Endothelial cell (in vitro differentiated cells): Measurements from ENCODE around the gene DOCK1. TPM values are rescaled to one million over a fixed set of nuclear protein-coding genes. Genes with fewer than 3 reads are reported as not detected.

Experiments
- DNase-seq: peaks from one replicate; pipeline ENCODE4 v3.0.0; 2021; ENCODE audit warnings: low spot score
- H3K27ac Mint-ChIP-seq: one replicate; pipeline ENCODE4 v1.8.0; 2021; ENCODE audit warnings: mixed read lengths, inconsistent platforms; ENCODE audit not compliant: unreplicated experiment
- H3K27me3 Mint-ChIP-seq: one replicate; pipeline ENCODE4 v1.8.0; 2021; ENCODE audit warnings: mild to moderate bottlenecking, moderate library complexity, mixed read lengths, inconsistent platforms; ENCODE audit not compliant: unreplicated experiment
- H3K36me3 Mint-ChIP-seq: one replicate; pipeline ENCODE4 v1.8.0; 2021; ENCODE audit warnings: mild to moderate bottlenecking, low read depth, mixed read lengths, inconsistent platforms; ENCODE audit not compliant: unreplicated experiment
- H3K4me1 Mint-ChIP-seq: one replicate; pipeline ENCODE4 v1.8.0; 2021; ENCODE audit warnings: mild to moderate bottlenecking, mixed read lengths, inconsistent platforms; ENCODE audit not compliant: unreplicated experiment
- H3K4me3 Mint-ChIP-seq: one replicate; pipeline ENCODE4 v1.8.0; 2021; ENCODE audit warnings: mild to moderate bottlenecking, mixed read lengths, inconsistent platforms; ENCODE audit not compliant: unreplicated experiment
- H3K9me3 Mint-ChIP-seq: one replicate; pipeline ENCODE4 v1.8.0; 2021; ENCODE audit warnings: mixed read lengths, inconsistent platforms; ENCODE audit not compliant: unreplicated experiment
- total RNA-seq: library from RNA; stranded (reverse); fragmentation: NEBNext Ultra II Directional; extraction: Animal tissue kit (Norgen Biotek cat#: 25700); gene quantifications from one replicate; pipeline ENCODE4 v1.2.1, GENCODE V29; 2021; ENCODE audit not compliant: unreplicated experiment
- TF ChIP-seq, protein P1 (sequence below): fragments of 200-600 bp; sonication (generic); IDR thresholded peaks from one replicate; pipeline ENCODE4 v1.5.0; 2021; ENCODE audit warnings: antibody characterized with exemption; ENCODE audit not compliant: unreplicated experiment

The DOCK1 gene
- total RNA-seq, 1 donor from 2014 or later = 116 TPM

DNA sequence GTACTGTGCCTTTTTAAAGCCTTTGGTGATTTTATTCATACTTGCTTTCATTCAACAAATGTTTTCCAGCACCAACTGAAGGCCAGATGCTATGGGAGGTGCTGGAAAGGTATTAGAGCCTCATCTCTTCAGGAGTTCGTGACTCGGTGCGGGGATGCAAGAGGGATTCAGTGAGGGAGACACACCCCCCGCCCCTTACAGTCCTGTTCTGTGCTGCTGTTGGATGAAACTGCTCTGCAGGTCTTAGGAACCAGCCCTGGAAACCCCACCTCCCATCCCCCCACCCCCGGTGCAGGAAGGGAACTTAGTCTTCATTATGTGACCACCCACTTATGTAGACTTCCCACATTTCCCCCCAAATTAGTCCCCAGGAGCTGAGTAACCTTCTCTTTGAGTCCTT, 180.7 kb downstream of the DOCK1 start:
- TF ChIP-seq, protein P1, sequence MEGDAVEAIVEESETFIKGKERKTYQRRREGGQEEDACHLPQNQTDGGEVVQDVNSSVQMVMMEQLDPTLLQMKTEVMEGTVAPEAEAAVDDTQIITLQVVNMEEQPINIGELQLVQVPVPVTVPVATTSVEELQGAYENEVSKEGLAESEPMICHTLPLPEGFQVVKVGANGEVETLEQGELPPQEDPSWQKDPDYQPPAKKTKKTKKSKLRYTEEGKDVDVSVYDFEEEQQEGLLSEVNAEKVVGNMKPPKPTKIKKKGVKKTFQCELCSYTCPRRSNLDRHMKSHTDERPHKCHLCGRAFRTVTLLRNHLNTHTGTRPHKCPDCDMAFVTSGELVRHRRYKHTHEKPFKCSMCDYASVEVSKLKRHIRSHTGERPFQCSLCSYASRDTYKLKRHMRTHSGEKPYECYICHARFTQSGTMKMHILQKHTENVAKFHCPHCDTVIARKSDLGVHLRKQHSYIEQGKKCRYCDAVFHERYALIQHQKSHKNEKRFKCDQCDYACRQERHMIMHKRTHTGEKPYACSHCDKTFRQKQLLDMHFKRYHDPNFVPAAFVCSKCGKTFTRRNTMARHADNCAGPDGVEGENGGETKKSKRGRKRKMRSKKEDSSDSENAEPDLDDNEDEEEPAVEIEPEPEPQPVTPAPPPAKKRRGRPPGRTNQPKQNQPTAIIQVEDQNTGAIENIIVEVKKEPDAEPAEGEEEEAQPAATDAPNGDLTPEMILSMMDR = no peak
- Mint-ChIP-seq H3K27me3 (no peaks in the 10 kb centered on the region), H3K4me3 (no peak overlapping the region), H3K27ac (no peak overlapping the region), H3K9me3 (no peaks in the 10 kb centered on the region), H3K4me1 (peaks cover 34% of the 10 kb centered on the region), H3K36me3 (peaks cover 46% of the 10 kb centered on the region)
- no peak for DNase-seq

DNA sequence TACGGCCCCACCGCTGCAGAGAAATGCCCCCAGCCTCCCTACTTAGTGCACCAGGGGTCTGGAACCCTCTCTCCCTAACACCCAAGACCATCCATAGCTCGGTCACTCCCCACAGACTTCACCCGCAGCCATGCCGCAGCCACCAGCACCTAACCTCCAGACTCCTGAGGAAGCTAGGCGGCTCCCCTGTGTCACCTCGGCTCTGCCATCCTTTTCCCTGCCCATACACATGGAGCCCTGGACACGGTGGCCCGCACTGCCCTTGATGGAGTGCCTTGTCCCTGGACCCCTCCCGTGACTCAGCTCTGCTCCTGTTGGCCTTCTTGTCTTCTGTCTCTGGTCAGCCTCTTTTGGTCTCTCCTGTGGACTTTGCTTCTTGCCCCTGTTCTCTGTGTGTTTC, 183.7 kb downstream of the DOCK1 start:
- H3K4me1 Mint-ChIP-seq = peaks cover 16% of the 10 kb centered on the region
- no peaks in the 10 kb centered on the region for H3K9me3 Mint-ChIP-seq
- H3K27ac Mint-ChIP-seq = peak overlapping the region; percentile 4

DNA sequence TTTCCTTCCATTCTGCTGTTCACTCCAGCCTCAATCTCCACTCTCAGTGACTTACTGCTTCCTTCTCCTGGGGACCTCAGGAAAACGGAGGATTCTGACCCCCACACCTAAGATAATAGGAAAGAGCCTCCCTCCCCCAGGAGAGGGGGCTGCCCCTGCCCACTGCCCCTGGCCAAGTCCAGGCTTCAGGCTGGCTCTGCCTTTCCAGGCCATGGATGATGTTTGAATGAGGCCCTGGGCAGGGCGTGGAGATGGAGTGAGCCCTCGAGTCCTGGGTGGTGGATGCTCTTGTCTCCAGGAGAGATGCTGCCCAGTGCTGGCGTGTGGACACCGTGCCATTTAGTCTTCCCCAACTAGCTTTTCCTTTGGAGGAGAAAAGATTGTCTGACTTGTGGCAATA, 184.2 kb downstream of the DOCK1 start:
- peaks cover 12% of the 10 kb centered on the region for H3K4me1 Mint-ChIP-seq
- H3K27me3 Mint-ChIP-seq = peaks cover 3% of the 10 kb centered on the region
- TF ChIP-seq, protein P1 = no peak
- no peak for DNase-seq
- H3K27ac Mint-ChIP-seq = peak overlapping the region; percentile 4
- H3K4me3 Mint-ChIP-seq = peak overlapping the region; percentile 52
- peaks cover 35% of the 10 kb centered on the region for H3K36me3 Mint-ChIP-seq
- H3K9me3 Mint-ChIP-seq = no peaks in the 10 kb centered on the region

More for the DNA sequence above, 183.7 kb downstream of the DOCK1 start:
- Mint-ChIP-seq H3K27me3 (peaks cover 3% of the 10 kb centered on the region), H3K4me3 (no peak overlapping the region), H3K36me3 (peaks cover 29% of the 10 kb centered on the region)
- TF ChIP-seq, protein P1 = no peak
- DNase-seq = no peak

DNA sequence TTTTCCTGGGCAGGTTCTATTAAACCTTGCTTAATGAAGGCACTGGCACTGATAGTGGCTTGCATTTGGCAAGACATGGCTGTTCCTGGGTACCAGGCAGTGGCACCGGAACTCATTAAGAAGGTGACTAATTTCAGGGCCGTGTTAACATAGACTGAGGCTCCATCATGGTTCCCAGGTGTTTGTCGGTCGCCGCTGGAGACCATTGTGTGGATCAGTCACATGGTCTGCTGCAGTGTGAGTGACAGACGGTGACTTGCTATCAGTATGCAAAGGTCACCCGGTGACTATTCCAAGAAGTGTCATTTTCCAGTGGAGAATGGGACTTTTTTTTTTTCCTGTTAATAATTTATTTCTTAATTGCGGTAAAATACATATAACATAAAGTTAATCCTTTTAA, 184.9 kb downstream of the DOCK1 start:
- H3K4me3 Mint-ChIP-seq = no peak overlapping the region
- peaks cover 37% of the 10 kb centered on the region for H3K36me3 Mint-ChIP-seq
- H3K27ac Mint-ChIP-seq = no peak overlapping the region
- no peak for DNase-seq
- peaks cover 4% of the 10 kb centered on the region for H3K27me3 Mint-ChIP-seq
- peaks cover 10% of the 10 kb centered on the region for H3K4me1 Mint-ChIP-seq
- TF ChIP-seq, protein P1 = no peak
- H3K9me3 Mint-ChIP-seq = no peaks in the 10 kb centered on the region

DNA sequence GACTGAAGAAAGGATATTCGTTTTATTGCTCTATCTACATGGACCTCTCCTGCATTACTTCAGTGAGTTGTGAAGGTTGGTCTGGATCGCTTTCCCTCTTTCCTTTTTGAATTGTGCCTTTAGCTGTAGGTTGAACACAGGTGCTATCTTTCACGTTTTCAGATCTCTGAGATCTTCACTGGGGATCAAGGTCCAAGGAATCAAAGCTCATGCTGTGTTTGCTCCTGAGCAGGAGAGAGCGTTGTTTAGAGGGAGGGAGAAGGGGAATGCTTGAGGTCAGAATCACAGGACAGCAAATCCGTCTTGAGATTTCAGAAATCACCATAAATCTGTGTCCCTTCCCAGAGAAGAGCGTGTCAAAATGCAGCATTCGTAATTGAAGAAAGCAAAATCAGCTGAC, 186.1 kb downstream of the DOCK1 start:
- DNase-seq = no peak
- H3K27me3 Mint-ChIP-seq = peaks cover 4% of the 10 kb centered on the region
- TF ChIP-seq, protein P1 = no peak
- no peaks in the 10 kb centered on the region for H3K9me3 Mint-ChIP-seq
- peak overlapping the region; percentile 10 for H3K4me3 Mint-ChIP-seq
- H3K4me1 Mint-ChIP-seq = peaks cover 5% of the 10 kb centered on the region
- H3K27ac Mint-ChIP-seq = no peak overlapping the region
- H3K36me3 Mint-ChIP-seq = peaks cover 40% of the 10 kb centered on the region
